ENCODE data around the gene RNF26.

RNF26 gene

GRCh38 chr11:119320240-119320775, 14.0 kb upstream of the RNF26 start:
- Mint-ChIP-seq H3K27ac (no peak overlapping the region), H3K4me1 (ENCODE audit: low read depth) (peaks cover 23% of the 10 kb centered on the region), H3K4me3 (peak overlapping the region; percentile 84), H3K27me3 (peaks cover 7% of the 10 kb centered on the region), H3K9me3 (ENCODE audit: low read depth) (no peaks in the 10 kb centered on the region), H3K36me3 (no peaks in the 10 kb centered on the region)

GRCh38 chr11:119320776-119321524, 13.4 kb upstream of the RNF26 start:
- peaks cover 19% of the 10 kb centered on the region for H3K4me1 Mint-ChIP-seq (ENCODE audit: low read depth)
- no peaks in the 10 kb centered on the region for H3K36me3 Mint-ChIP-seq
- peaks cover 7% of the 10 kb centered on the region for H3K27me3 Mint-ChIP-seq
- H3K4me3 Mint-ChIP-seq = peak overlapping the region; percentile 82
- H3K27ac Mint-ChIP-seq = peak overlapping the region; percentile 16
- no peaks in the 10 kb centered on the region for H3K9me3 Mint-ChIP-seq (ENCODE audit: low read depth)

GRCh38 chr11:119322360-119322739, 12.0 kb upstream of the RNF26 start:
- Mint-ChIP-seq H3K36me3 (no peaks in the 10 kb centered on the region), H3K4me3 (peak overlapping the region; percentile 9), H3K27ac (no peak overlapping the region), H3K4me1 (ENCODE audit: low read depth) (peaks cover 19% of the 10 kb centered on the region), H3K9me3 (ENCODE audit: low read depth) (no peaks in the 10 kb centered on the region), H3K27me3 (peaks cover 7% of the 10 kb centered on the region)

GRCh38 chr11:119322921-119323531, 11.3 kb upstream of the RNF26 start:
- H3K4me1 Mint-ChIP-seq (ENCODE audit: low read depth) = peaks cover 19% of the 10 kb centered on the region
- no peak overlapping the region for H3K27ac Mint-ChIP-seq
- peaks cover 7% of the 10 kb centered on the region for H3K27me3 Mint-ChIP-seq
- no peak overlapping the region for H3K4me3 Mint-ChIP-seq
- H3K36me3 Mint-ChIP-seq = no peaks in the 10 kb centered on the region
- no peaks in the 10 kb centered on the region for H3K9me3 Mint-ChIP-seq (ENCODE audit: low read depth)

GRCh38 chr11:119323532-119324033, 10.7 kb upstream of the RNF26 start:
- Mint-ChIP-seq H3K36me3 (no peaks in the 10 kb centered on the region), H3K27me3 (peaks cover 7% of the 10 kb centered on the region), H3K9me3 (ENCODE audit: low read depth) (no peaks in the 10 kb centered on the region), H3K27ac (no peak overlapping the region), H3K4me1 (ENCODE audit: low read depth) (peaks cover 19% of the 10 kb centered on the region), H3K4me3 (no peak overlapping the region)

GRCh38 chr11:119324189-119324588, 10.1 kb upstream of the RNF26 start:
- Mint-ChIP-seq H3K27ac (no peak overlapping the region), H3K4me3 (no peak overlapping the region), H3K27me3 (peaks cover 3% of the 10 kb centered on the region), H3K9me3 (ENCODE audit: low read depth) (no peaks in the 10 kb centered on the region), H3K4me1 (ENCODE audit: low read depth) (peaks cover 16% of the 10 kb centered on the region), H3K36me3 (no peaks in the 10 kb centered on the region)

GRCh38 chr11:119329320-119329719, 5.0 kb upstream of the RNF26 start:
- H3K27ac Mint-ChIP-seq = no peak overlapping the region
- no peaks in the 10 kb centered on the region for H3K27me3 Mint-ChIP-seq
- no peaks in the 10 kb centered on the region for H3K9me3 Mint-ChIP-seq (ENCODE audit: low read depth)
- peaks cover 6% of the 10 kb centered on the region for H3K4me1 Mint-ChIP-seq (ENCODE audit: low read depth)
- H3K4me3 Mint-ChIP-seq = no peak overlapping the region
- H3K36me3 Mint-ChIP-seq = no peaks in the 10 kb centered on the region

- Mint-ChIP-seq H3K36me3 (no peaks in the 10 kb centered on the region), H3K9me3 (ENCODE audit: low read depth) (no peaks in the 10 kb centered on the region), H3K27me3 (no peaks in the 10 kb centered on the region), H3K4me3 (no peak overlapping the region), H3K27ac (no peak overlapping the region), H3K4me1 (ENCODE audit: low read depth) (peaks cover 11% of the 10 kb centered on the region)
Observed at GRCh38 chr11:119330237-119330636, 4.1 kb upstream of the RNF26 start.

- peak overlapping the region; percentile 99 for H3K4me3 Mint-ChIP-seq
Observed at GRCh38 chr11:119332111-119332765, 2.1 kb upstream of the RNF26 start.

GRCh38 chr11:119335091-119335654, 846 bp downstream of the RNF26 start:
- peak overlapping the region; percentile 97 for H3K27ac Mint-ChIP-seq
- no peaks in the 10 kb centered on the region for H3K9me3 Mint-ChIP-seq (ENCODE audit: low read depth)
- peaks cover 32% of the 10 kb centered on the region for H3K4me1 Mint-ChIP-seq (ENCODE audit: low read depth)
- peaks cover 5% of the 10 kb centered on the region for H3K27me3 Mint-ChIP-seq
- H3K36me3 Mint-ChIP-seq = no peaks in the 10 kb centered on the region
- H3K4me3 Mint-ChIP-seq = peak overlapping the region; percentile 99

More at GRCh38 chr11:119332111-119332765, 2.1 kb upstream of the RNF26 start:
- Mint-ChIP-seq H3K36me3 (no peaks in the 10 kb centered on the region), H3K27me3 (no peaks in the 10 kb centered on the region), H3K9me3 (ENCODE audit: low read depth) (no peaks in the 10 kb centered on the region), H3K4me1 (ENCODE audit: low read depth) (peaks cover 23% of the 10 kb centered on the region), H3K27ac (peak overlapping the region; percentile 58)

GRCh38 chr11:119335655-119336543, 1.6 kb downstream of the RNF26 start:
- Mint-ChIP-seq H3K4me1 (ENCODE audit: low read depth) (peaks cover 33% of the 10 kb centered on the region), H3K27ac (no peak overlapping the region)

GRCh38 chr11:119336744-119337469, 2.6 kb downstream of the RNF26 start:
- H3K27me3 Mint-ChIP-seq = peaks cover 13% of the 10 kb centered on the region
- no peak overlapping the region for H3K27ac Mint-ChIP-seq
- peaks cover 38% of the 10 kb centered on the region for H3K4me1 Mint-ChIP-seq (ENCODE audit: low read depth)
- no peaks in the 10 kb centered on the region for H3K36me3 Mint-ChIP-seq
- peak overlapping the region; percentile 99 for H3K4me3 Mint-ChIP-seq
- no peaks in the 10 kb centered on the region for H3K9me3 Mint-ChIP-seq (ENCODE audit: low read depth)

More at GRCh38 chr11:119335655-119336543, 1.6 kb downstream of the RNF26 start:
- peak overlapping the region; percentile 99 for H3K4me3 Mint-ChIP-seq
- peaks cover 6% of the 10 kb centered on the region for H3K27me3 Mint-ChIP-seq
- H3K9me3 Mint-ChIP-seq (ENCODE audit: low read depth) = no peaks in the 10 kb centered on the region
- no peaks in the 10 kb centered on the region for H3K36me3 Mint-ChIP-seq

- Mint-ChIP-seq H3K27ac (no peak overlapping the region), H3K4me1 (ENCODE audit: low read depth) (peaks cover 38% of the 10 kb centered on the region), H3K27me3 (peaks cover 13% of the 10 kb centered on the region)
Observed at GRCh38 chr11:119337581-119338317, 3.4 kb downstream of the RNF26 start.

More at GRCh38 chr11:119337581-119338317, 3.4 kb downstream of the RNF26 start:
- H3K36me3 Mint-ChIP-seq = no peaks in the 10 kb centered on the region
- no peak overlapping the region for H3K4me3 Mint-ChIP-seq
- H3K9me3 Mint-ChIP-seq (ENCODE audit: low read depth) = no peaks in the 10 kb centered on the region
